HG03108 (cell line): Measurements from ENCODE around the gene LILRB5.
"Not testable (repeated sequence)": the region's sequence is repeated elsewhere in the genome, so short reads cannot be mapped to it uniquely, and the experiment has no call there.

ENCODE experiments used
- ATAC-seq: cut with Tn5 transposase; IDR thresholded peaks from one replicate; pipeline ENCODE4 v1.9.1; 2021; ENCODE audit warnings: moderate library complexity; ENCODE audit not compliant: unreplicated experiment

LILRB5 gene

GRCh38 chr19:54245936-54246335, 11.1 kb downstream of the LILRB5 start:
- no peak for ATAC-seq

DNA sequence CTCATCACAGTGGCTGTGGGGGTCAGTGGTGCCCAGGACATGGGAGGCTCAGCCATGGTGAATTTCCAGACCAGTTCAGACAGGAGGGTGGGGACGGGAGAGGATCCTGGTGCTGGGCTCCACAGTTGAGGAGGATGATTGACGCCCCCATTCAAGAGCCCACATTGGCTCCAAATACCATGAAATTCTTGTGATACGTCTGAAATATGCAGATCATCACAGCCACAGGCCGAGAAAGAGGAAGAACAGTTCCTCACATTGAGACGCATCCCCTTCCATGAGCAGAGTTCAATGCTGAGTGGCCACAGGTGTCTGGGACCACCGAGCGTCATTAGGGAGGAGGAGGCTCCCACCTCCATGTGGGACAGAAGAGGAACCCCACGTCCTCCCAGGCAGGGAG, 13.3 kb downstream of the LILRB5 start:
- not testable (repeated sequence) for ATAC-seq

DNA sequence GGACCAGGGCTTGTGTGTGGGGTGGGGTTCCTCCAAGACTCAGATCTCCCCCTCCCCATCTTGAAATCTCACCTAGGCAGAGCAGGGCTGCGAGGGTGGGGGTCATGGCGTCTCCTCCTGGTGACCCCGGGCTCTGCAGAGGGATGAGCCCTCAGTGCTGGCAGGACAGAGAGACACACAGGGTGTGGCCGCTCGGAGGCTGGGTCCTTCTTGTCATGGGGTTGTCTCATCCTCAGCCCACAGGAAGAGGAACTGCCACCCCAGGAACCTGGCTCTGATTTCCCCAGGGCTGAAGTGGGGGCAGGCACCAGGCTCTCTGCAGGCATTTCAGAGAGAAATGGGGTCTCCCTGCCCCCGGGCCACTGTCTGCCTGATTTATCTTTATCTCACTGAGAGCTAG, 14.4 kb downstream of the LILRB5 start, which contains the start of gene LILRA6:
LILRA6 (minus strand) TSS at position 145 of the 400 bp plus-strand sequence.
- ATAC-seq, result not testable (repeated sequence)

- not testable (repeated sequence) for ATAC-seq
Observed at GRCh38 chr19:54242234-54242633, 14.8 kb downstream of the LILRB5 start.

DNA sequence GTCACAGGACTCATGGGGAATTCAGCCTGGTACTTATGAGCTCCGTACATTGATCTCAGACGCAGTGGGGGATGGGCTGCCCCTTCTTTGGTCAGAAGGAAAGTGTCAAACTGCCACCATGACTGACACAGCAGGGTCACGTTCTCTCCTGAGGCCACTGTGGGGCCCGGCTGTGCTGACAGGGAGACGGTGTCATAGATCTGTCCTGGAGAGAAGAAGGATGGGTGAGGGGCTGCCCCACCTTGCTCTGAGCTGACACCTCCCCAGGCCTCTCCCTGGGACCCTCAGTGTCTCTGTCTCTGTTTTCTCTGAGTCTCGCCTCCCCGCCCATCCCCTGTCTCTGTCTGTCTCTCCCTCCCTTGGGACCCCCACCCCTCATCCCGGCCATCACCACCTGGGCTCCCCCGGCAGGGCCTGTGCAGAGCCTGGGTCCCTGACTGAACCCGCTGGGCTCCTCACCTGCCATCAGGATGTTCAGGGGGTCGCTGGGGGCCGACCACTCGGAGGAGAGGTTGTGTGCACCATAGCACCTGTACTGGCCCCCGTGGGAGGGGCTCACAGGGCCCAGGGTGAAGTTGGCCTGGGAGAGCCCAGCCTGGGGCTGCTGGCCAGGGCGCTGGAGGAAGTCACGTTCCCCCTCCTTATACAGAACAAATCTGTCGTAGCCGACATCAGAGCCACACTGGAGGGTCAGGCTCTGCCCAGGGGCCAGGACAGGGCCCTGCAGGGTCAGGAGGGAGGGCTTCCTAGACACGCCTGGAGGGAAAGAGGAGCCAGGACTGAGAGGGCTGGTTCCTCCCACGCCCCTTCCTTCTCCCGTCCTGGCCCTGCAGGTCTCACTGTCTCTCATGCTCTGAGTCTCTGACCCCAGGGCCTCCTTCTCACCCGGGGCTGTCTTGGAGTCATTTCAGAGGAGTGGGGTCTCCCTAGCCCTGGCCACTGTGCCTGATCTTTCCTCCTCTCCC, 16.4 kb downstream of the LILRB5 start:
- not testable (repeated sequence) for ATAC-seq

DNA sequence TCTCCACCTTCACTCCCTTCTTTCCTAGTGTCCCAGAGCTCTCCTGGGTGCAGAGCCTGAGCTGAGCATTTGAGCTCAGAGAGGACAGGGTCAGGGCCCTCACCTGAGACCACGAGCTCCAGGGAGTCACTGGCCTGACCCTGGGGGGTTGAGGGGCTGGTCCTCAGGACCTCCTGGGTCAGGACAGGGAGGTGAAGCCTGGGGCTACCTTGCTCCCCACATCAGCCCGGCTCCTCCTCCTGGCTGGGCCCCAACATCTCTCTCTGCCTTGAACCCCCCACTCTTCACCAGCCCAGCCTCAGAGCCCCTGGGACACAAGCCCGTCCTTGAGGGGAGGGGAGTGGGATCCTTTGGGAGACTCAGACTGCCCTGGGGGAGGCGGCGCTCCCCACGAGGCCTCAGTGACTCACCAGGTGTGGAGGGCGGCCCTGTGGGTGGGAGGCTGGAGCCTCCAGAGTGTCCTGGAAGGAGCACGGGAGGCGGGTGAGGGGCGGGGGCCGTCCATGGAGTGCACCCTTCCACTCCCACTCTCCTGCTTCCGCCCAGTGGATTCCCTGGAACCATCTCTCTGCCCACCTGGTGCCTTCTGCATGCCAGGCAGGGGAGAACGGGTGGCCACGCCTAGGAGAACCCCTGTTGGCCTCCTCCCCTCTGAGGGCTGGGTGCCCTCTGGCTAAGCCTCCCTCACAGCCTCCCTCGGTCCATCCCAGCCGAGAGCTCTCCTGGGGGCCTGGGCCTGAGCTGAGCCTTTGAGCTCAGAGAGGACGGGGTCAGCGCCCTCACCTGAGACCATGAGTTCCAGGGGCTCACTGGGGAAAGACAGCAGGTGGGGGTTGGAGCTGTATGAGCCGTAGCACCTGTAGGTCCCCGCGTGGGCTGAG, 17.3 kb downstream of the LILRB5 start:
- not testable (repeated sequence) for ATAC-seq

- no peak for ATAC-seq
Observed at GRCh38 chr19:54233941-54234340, 23.1 kb downstream of the LILRB5 start.

- ATAC-seq, result no peak
Observed at GRCh38 chr19:54231077-54231931, 25.8 kb downstream of the LILRB5 start.

- ATAC-seq, result no peak
Observed at GRCh38 chr19:54230031-54230430, 27.0 kb downstream of the LILRB5 start.

GRCh38 chr19:54229146-54229545, 27.9 kb downstream of the LILRB5 start:
- ATAC-seq, result no peak

DNA sequence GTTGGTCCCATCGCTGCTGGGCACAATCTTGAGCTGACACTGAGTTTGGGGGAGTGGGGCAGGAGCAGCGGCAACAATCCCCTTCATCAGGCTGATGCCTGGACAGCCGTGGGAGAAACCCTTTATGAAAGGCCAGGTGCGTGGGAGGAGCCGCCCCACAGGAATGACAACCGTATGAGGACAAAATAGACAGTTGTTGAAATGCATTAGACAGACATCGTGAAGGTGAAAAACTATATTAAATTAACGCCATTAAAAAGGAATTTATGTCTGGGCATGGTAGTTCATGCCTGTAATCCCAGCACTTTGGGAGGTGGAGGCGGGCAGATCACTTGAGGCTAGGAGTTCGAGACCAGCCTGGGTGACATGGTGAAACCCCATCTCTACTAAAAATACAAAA, 32.5 kb downstream of the LILRB5 start:
- ATAC-seq, result not testable (repeated sequence)

- ATAC-seq, result not testable (repeated sequence)
Observed at GRCh38 chr19:54223937-54224281, 33.2 kb downstream of the LILRB5 start.

DNA sequence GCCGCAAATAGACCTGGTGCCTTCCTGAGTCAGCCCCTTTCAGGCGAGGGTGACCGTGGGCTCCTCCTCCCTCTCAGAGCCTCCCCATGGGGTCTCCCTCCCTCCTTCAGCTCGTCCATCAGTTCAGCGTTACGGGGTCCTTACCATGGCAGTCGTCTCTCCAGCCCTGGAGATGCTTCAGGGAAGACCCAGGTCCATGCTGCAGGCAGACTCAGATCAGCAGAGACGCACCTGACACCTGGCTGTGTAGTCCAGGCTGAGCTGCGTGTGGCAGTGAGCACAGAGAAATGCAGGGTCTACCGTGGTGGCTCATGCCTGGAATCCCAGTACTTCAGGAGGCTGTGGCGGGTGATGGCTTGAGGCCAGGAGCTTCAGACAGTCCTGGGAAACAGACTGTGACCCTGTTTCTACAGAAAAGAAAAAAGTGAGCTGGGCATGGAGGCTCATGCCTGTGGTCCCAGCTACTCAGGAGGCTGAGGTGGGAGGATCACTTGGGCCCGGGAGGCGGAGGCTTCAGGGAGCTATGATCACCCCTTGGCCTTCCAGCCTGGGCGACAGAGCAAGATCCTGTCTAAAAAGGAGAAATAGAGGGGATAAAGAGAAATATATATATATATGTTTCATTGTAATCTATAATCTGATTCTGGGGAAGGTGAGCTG, 33.7 kb downstream of the LILRB5 start:
- not testable (repeated sequence) for ATAC-seq

DNA sequence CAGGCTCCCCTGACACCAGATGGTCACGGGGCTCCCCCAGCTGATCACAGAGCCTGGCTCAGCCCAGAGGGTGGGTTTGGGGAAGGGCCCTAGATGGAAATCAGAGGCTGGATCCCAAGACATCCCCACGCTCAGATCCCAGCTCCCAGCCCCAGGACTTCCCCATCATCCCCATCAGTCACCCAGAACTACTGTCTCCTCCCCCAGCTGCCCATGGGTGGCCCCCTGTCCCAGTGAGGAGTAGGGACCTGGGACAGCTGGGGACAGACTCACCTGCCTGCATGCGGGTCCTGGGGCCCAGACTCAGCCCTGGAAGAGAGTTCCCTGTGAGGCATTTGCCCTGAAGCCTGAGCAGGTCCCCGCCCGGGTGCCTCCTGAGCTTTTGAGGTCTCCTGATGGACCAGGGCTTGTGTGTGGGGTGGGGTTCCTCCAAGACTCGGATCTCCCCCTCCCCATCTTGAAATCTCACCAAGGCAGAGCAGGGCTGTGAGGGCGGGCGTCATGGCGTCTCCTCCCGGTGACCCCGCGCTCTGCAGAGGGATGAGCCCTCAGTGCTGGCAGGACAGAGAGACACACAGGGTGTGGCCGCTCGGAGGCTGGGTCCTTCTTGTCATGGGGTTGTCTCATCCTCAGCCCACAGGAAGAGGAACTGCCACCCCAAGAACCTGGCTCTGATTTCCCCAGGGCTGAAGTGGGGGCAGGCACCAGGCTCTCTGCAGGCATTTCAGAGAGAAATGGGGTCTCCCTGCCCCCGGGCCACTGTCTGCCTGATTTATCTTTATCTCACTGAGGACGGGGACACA, 34.4 kb downstream of the LILRB5 start, which contains the start of gene LILRB3:
LILRB3 (minus strand) TSS at position 534 of the 803 bp plus-strand sequence; CDS start at position 503, 31 bp downstream.
- ATAC-seq, result not testable (repeated sequence)

DNA sequence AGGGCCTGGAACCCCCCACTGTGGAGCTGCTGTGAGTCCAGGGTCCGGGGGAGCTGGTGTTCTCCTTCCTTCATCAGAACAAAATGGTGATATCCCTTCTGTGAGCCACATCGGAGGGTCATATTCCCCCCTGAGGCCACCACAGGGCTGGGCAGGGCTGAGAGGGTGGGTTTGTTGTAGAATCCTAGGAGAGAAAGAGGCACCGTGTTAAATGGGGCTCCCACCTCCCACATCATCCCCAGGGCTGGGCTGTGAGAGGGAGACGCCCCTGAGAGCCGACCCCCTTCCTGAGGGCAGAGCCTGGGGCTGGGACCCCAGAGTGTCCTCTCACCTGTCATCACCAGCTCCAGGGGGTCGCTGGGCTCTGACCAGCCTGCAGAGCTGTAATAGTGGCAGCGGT, 35.1 kb downstream of the LILRB5 start:
- not testable (repeated sequence) for ATAC-seq

- not testable (repeated sequence) for ATAC-seq
Observed at GRCh38 chr19:54219702-54220101, 37.4 kb downstream of the LILRB5 start.

DNA sequence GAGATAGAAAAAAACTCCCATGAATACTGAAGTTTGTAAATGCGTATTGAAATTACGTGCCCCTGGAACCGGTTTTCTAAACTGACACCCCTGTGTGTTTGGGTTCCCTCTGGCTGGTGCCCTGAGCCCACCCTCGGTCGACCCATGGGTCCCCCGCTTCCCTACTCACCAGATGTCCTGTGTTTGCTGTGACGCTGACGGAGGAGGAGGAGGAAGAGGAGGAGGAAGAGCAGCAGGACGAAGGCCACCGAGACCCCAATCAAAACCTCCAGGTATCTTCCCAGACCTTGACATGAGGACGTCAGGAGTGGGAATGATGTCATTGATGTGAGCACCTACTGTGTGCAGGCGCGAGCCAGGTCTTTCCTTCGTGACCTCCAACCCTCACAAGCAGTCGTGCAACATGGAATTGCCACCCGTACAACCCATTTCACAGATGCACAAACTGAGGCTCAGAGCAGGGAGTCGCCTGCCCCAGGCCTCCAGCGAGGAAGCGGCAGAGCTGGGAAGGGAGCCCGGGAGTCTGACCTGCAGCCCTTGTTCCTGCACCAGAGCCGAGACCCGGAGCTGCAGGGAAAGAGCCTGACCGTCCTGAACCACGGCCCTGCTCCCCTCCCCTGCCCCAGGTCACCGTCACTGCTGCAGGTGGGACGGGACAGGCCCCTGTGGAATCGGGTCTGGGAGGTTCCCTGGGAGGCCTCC, 38.0 kb downstream of the LILRB5 start:
- ATAC-seq, result no peak

DNA sequence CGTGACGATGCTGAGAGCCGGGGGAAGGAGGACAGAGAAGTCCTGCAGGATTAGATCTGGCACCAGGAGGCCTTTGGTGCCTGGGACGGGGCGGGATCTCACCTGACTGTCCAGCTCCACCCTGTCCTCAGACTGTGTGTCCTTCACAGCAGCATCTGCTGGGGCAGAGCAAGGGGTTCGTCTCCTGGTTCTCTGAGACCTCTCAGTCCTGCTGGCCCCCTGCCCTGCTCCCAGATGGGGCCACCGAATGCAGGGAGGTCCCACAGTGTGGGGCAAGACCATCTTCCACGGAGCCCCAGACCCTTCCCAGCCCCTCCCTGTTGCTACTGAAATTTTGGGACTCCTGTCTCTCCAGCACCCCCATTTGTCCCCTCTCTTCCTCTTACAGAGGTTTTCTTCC, 38.8 kb downstream of the LILRB5 start:
- ATAC-seq, result no peak
